HG03097 (cell line): ENCODE results near the gene ENG.

Experiments used
- ATAC-seq: cut with Tn5 transposase; IDR thresholded peaks from one replicate; pipeline ENCODE4 v1.9.1; 2021; ENCODE audit not compliant: unreplicated experiment, low FRiP score

Gene ENG

DNA sequence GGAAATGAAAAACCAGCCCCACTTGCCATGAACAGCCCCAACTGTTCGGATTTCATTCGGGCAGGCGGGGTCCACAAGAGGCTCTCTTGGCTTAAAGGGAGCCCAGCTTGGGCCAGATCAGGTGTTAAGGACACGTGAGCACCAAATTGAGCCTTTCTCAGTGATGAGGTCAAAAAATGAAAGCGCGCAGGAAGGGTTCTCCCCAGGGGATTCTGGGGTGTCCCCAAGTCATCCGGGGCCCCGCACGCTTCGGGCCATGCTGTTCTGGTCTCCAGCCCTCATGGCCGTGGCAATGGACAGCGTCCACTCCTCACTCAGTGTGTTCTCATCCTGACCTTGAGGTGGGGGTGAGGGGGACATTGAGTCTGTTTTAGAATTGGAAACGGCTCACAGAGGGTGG lies 12.1 kb upstream of the ENG start:
- ATAC-seq: no peak

GRCh38 chr9:127865645-127866464 lies 11.4 kb upstream of the ENG start:
- ATAC-seq: no peak

- ATAC-seq: no peak
Measured at GRCh38 chr9:127863191-127863621, 8.7 kb upstream of the ENG start.

DNA sequence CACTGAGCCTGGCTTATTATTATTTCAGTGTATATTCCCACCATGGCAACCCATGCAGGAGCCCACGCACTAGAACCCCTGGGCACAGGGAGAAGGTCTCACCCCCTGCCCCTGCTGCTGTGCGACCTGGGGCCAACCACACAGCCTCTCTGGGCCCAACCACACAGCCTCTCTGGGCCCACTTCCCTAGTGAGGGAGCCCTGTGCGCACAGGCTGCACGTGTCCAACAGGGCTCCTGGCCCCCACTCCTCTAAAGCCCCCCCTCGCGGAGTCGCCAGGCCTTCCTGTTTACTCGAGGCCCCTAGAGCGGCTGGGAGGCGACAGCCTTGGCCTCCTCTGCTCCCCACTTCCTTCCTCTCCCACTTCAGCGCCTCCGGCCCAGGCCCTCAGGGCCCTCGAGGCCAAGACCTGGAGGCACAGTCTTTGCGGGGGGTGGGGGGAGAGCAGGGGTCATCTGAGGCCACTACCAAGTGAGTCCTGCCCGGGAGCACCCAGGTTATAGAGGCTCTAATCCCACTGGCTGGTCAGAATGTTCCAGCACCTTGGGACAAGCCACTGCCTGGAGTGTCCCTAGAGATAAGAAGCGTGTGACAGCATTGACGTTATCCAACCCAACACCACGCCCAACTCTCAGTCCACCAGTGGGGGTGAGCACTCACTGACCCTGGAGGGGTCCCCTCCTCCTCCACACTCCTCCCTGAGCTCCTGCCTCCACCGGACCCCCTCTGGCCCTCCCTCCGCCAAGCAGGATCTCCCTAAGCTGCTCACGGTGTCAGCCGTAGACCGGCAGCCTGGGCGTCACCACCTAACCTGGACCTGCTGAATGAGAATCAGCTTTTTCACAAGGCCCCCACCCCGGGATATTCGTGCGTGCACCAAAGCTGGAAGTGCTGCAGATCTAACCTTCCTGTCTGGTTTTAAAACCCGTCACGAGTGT lies 7.9 kb upstream of the ENG start:
- ATAC-seq: no peak

DNA sequence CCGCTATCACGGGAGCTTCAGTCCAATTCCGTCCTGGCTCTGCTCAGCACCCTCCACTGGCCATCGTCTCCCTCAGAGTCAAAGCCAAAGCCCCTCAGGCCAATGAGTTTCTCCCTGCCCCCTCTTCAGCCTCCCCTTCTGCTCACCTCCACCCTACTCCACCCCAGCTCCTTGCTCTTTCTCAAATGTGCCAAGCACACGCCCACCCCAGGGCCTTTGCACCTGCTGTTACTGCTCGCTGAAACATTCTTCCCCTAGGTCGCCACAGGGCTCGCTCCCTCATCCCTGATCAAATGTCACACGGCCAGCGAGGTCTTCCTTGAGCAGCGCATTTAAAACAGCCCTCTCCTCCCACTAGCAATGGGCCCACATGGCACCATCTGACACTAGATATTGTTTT lies 6.3 kb upstream of the ENG start:
- ATAC-seq: no peak

GRCh38 chr9:127860260-127860659 lies 5.8 kb upstream of the ENG start:
- no peak for ATAC-seq

DNA sequence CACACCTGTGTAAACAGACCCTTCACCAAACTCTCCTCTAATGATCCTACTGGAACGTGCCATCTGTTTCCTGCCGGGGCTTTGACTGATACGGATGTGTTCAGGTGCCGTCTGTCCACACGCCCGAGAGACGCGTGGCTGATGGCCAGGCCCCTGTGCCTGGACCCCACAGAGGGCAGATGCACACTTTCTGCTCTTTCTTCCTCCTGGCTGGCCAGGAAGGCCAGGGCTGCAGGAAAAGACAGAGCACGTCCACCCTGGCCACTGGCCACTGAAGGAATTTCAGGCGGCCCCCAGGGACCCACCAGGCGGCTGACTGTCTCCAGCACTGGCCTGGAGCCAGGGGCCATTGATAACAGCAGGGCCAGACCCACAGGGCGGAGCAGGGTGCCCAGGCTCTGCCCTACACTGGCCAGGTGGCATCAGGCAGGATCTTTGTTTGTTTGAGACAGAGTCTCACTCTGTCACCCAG lies 3.6 kb upstream of the ENG start:
- no peak for ATAC-seq

GRCh38 chr9:127857278-127857677 lies 2.8 kb upstream of the ENG start:
- ATAC-seq: no peak

- ATAC-seq: no peak
Measured at GRCh38 chr9:127856729-127857116, 2.3 kb upstream of the ENG start.

GRCh38 chr9:127856094-127856728 lies 1.8 kb upstream of the ENG start:
- no peak for ATAC-seq

GRCh38 chr9:127855522-127855921 lies 1.1 kb upstream of the ENG start:
- ATAC-seq: no peak

DNA sequence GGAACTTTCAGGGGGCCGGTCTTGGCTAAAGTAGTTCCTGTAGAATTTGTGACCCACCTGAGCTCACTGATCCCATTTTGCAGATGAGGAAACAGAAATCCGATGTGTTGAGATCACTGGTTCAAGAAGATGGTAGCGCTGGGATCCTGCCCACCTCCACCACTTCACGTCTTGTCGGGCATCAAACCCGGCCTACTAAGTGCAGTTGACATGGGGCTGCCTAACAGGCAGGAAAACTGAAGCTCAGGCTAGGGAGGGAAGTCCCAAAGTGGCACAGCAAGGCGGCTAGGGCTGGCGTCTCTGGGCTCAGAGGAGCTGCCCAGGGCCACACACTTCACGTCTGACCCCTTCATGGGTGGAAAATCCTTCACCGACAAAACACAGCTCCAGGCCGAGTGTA lies 502 bp upstream of the ENG start:
- no peak for ATAC-seq

- no peak for ATAC-seq
Measured at GRCh38 chr9:127853312-127854183, 910 bp downstream of the ENG start.

GRCh38 chr9:127852829-127853228 lies 1.6 kb downstream of the ENG start:
- no peak for ATAC-seq

DNA sequence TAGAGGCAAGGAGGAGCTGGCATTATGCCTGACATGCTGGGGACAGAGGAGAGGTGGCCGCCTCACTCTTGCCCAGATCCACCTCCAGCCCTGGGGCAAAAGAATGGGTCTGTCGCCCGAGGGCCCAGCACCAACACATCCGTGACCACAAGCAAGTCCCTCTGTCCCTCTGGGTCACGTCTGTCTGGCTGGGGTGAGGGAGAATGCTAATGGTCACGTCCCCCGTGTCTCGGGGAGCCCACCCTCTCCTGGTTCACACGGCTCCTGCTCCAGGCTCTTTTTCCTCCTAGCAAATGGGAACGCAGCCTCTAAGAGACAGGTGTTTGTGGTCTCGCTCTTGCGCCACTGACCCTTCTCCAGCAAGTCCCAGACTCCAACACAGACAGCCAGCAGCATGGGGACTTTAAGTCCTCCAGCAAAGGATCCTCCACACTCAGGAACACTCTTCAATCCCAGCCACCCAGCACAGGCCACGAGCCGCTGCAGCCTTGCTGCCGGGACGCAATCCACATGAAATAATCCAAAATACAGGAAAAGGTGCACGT lies 4.1 kb downstream of the ENG start:
- ATAC-seq: no peak

DNA sequence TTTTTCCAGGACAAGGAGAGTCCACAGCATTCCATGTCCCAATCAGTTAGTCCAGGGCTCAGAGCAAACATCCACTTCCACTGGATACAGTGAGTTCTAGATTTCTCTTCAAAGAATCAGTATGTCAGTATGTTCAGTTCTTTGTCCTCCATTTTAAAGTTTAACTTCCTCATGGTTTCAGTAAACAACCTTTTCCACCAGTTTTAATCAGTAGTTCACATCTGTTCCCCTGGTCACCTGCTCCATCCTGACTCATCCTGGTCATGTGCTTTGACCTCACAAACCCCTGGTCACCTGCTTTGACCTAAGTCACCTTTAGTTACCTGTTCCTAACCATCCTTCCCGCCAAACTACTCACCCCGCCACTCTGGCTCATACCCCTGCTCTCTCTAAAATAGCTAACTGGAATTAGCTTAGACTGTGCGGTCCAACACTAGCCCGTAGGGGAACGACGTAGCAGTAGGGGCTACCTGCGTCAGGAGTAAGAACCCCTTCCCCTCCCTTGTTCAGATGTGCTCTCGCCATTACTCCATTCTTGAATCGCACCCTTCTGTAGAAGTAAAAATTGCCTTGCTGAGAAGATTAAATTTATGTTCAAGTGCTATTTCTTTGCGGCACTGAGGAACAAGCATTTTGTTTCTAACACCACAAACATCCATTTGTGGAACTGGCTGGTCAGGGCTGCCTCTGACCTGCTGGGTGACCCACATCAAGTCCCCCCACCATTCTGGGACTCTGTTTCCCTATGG lies 5.5 kb downstream of the ENG start:
- no peak for ATAC-seq

DNA sequence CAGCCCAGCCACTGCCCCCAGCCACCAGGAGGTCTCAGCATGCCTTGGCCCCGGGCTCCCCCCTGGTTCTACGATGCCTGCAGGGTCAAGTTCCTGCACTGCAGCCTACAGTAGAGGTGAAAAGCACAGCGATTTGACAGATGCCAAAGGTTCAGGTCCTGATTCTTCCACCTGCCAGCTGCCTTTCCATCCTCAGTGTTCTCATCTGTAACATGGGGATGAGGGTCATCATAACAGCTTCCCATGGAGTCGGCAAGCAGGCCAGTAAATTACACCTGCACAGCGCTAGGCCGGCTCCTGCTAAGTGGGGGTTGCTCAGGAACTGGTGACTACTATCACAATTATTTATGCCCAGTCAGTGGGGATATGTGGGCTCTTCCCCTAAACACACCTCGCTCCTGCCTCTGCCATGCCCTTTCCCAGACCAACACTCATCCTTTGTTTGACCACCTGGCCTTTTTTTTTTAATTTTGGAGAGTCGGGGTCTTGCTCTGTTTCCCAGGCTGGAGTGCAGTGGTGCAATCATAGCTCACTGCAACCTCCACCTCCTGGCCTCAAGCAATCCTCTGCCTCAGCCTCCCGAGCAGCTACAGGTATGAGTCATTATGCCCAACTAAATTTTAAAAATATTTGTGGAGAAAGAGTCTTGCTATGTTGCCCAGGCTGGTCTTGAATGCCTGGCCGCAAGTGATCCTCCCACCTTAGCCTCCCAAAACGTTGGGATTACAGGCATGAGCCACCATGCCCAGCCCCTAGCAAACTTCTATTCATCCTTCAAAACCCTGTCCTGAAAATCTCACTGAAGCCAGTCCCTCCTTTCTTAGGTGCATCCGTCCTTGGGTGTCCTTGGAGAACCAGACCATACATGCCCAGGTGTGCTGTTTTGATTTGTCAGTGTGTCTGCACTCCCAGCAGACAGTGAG lies 6.4 kb downstream of the ENG start:
- ATAC-seq: no peak

DNA sequence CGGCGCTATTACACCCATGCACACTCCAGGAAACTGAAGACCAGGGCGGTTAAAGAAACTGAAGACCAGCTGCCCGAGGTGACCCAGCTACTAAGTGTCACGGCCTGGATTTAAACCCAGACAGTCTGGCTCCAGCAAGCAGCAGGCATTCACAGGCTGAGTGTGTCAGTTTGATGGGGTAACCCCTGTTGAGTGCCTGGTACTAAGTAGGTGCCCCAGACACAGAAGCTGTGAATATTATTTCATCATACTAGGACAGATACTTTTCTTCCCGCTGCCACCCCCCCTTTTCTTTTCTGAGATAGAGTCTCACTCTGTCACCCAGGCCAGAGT lies 7.3 kb downstream of the ENG start:
- ATAC-seq: no peak
